Osteocyte (in vitro differentiated cells): ENCODE measurements around the gene ERG. TPM values are rescaled to one million over a fixed set of nuclear protein-coding genes. Genes with fewer than 3 reads are reported as not detected.
A peak's percentile ranks its signal among the peaks of the same experiment; 100 is the strongest.

Source experiments
- DNase-seq: peaks from one replicate; pipeline ENCODE4 v3.0.0; 2021; ENCODE audit warnings: mixed read lengths; ENCODE audit not compliant: unreplicated experiment; ENCODE audit errors: extremely low spot score
- H3K27ac Mint-ChIP-seq: one replicate; pipeline ENCODE4 v1.8.0; 2021; ENCODE audit warnings: mild to moderate bottlenecking, mixed read lengths; ENCODE audit not compliant: unreplicated experiment
- H3K27me3 Mint-ChIP-seq: one replicate; pipeline ENCODE4 v1.8.0; 2021; ENCODE audit warnings: mixed read lengths; ENCODE audit not compliant: unreplicated experiment
- H3K36me3 Mint-ChIP-seq: one replicate; pipeline ENCODE4 v1.8.0; 2021; ENCODE audit warnings: mixed read lengths; ENCODE audit not compliant: unreplicated experiment
- H3K4me1 Mint-ChIP-seq: one replicate; pipeline ENCODE4 v1.8.0; 2021; ENCODE audit warnings: mixed read lengths; ENCODE audit not compliant: unreplicated experiment
- H3K4me3 Mint-ChIP-seq: one replicate; pipeline ENCODE4 v1.8.0; 2021; ENCODE audit warnings: mild to moderate bottlenecking, moderate library complexity, mixed read lengths; ENCODE audit not compliant: unreplicated experiment
- H3K9me3 Mint-ChIP-seq: one replicate; pipeline ENCODE4 v1.8.0; 2021; ENCODE audit warnings: mixed read lengths; ENCODE audit not compliant: unreplicated experiment
- CTCF ChIP-seq: fragments of 200-600 bp; sonication (generic); IDR thresholded peaks from 2 replicates; pipeline ENCODE4 v1.5.0; 2021; ENCODE audit warnings: antibody characterized with exemption, mild to moderate bottlenecking, moderate library complexity
- total RNA-seq: library from RNA; stranded (reverse); gene quantifications from 2 replicates; pipeline ENCODE4 v1.2.1, GENCODE V29; 2021

The ERG gene
- total RNA-seq, 1 donor from 2014 or later: 11.0 TPM

- Mint-ChIP-seq H3K36me3 (no peaks in the 10 kb centered on the region), H3K27ac (no peak overlapping the region), H3K4me3 (no peak overlapping the region), H3K9me3 (no peaks in the 10 kb centered on the region), H3K4me1 (peaks cover 39% of the 10 kb centered on the region), H3K27me3 (no peaks in the 10 kb centered on the region)
- DNase-seq: no peak
- no peak for TF ChIP-seq CTCF
These were observed 143.5 kb downstream of the ERG start for GRCh38 chr21:38354746-38355145.

- Mint-ChIP-seq H3K27ac (no peak overlapping the region), H3K27me3 (no peaks in the 10 kb centered on the region), H3K36me3 (no peaks in the 10 kb centered on the region), H3K4me1 (peaks cover 45% of the 10 kb centered on the region), H3K9me3 (no peaks in the 10 kb centered on the region), H3K4me3 (no peak overlapping the region)
- no peak for TF ChIP-seq CTCF
- no peak for DNase-seq
These were observed 144.0 kb downstream of the ERG start for GRCh38 chr21:38354231-38354630.

- peak; percentile 88 for DNase-seq
- H3K4me3 Mint-ChIP-seq: no peak overlapping the region
- peaks cover 59% of the 10 kb centered on the region for H3K4me1 Mint-ChIP-seq
- peak overlapping the region; percentile 80 for H3K27ac Mint-ChIP-seq
- no peaks in the 10 kb centered on the region for H3K9me3 Mint-ChIP-seq
- TF ChIP-seq CTCF: peak; percentile 92
- H3K27me3 Mint-ChIP-seq: no peaks in the 10 kb centered on the region
- H3K36me3 Mint-ChIP-seq: no peaks in the 10 kb centered on the region
These were observed 145.6 kb downstream of the ERG start for GRCh38 chr21:38352536-38353219.

- TF ChIP-seq CTCF: no peak
- Mint-ChIP-seq H3K4me1 (peaks cover 59% of the 10 kb centered on the region), H3K9me3 (no peaks in the 10 kb centered on the region), H3K36me3 (no peaks in the 10 kb centered on the region), H3K27me3 (no peaks in the 10 kb centered on the region), H3K4me3 (no peak overlapping the region), H3K27ac (peak overlapping the region; percentile 80)
- no peak for DNase-seq
These were observed 146.2 kb downstream of the ERG start for GRCh38 chr21:38351961-38352521.

GRCh38 chr21:38351176-38351959 is 146.9 kb downstream of the ERG start:
- Mint-ChIP-seq H3K4me3 (no peak overlapping the region), H3K27ac (peak overlapping the region; percentile 80), H3K36me3 (no peaks in the 10 kb centered on the region), H3K9me3 (no peaks in the 10 kb centered on the region), H3K27me3 (no peaks in the 10 kb centered on the region), H3K4me1 (peaks cover 59% of the 10 kb centered on the region)
- TF ChIP-seq CTCF: no peak
- DNase-seq: no peak
